ENCODE results near the gene PPP1R3D.

GRCh38 chr20:59971428-59971827 lies 31.3 kb upstream of the PPP1R3D start:
- no peak for TF ChIP-seq POLR2A (IDR thresholded peaks at IDR 0.05; ENCODE audit: low read depth, low read length)
- no peak for TF ChIP-seq TAF1 (IDR thresholded peaks at IDR 0.05; ENCODE audit: borderline replicate concordance, low read depth, low read length)
